Mesendoderm (in vitro differentiated cells): ENCODE measurements around the gene FTSJ3.
"Not testable (repeated sequence)": the region's sequence is repeated elsewhere in the genome, so short reads cannot be mapped to it uniquely, and the experiment has no call there.

ENCODE experiments used
- DNase-seq: peaks from one replicate; pipeline ENCODE4 v3.0.0; 2013
- H2AK5ac ChIP-seq: 2 replicates; pipeline ENCODE4 v1.6.1; 2013; ENCODE audit warnings: low read length, inconsistent platforms
- H2BK120ac ChIP-seq: 2 replicates; pipeline ENCODE4 v1.6.1; 2013; ENCODE audit warnings: low read depth, mild to moderate bottlenecking, low read length, moderate library complexity, mixed read lengths
- H2BK15ac ChIP-seq: replicated peaks from 2 replicates; pipeline ENCODE4 v1.6.1; 2013; ENCODE audit warnings: low read depth, mild to moderate bottlenecking, moderate library complexity
- H2BK5ac ChIP-seq: 2 replicates; pipeline ENCODE4 v1.6.1; 2013; ENCODE audit warnings: low read length, inconsistent platforms
- H3K18ac ChIP-seq: 2 replicates; pipeline ENCODE4 v1.6.1; 2013; ENCODE audit warnings: mild to moderate bottlenecking, low read length, mixed read lengths
- H3K23ac ChIP-seq: one replicate; pipeline ENCODE4 v1.6.1; 2013; ENCODE audit warnings: low read length
- H3K27ac ChIP-seq: 2 replicates; pipeline ENCODE4 v1.5.1; 2013; ENCODE audit warnings: low read depth, mild to moderate bottlenecking, inconsistent platforms, low read length, moderate library complexity
- H3K27me3 ChIP-seq: 2 replicates; pipeline ENCODE4 v1.6.1; 2013; ENCODE audit warnings: low read length, control low read depth, mild to moderate bottlenecking, inconsistent platforms; ENCODE audit not compliant: insufficient read depth, poor library complexity
- H3K36me3 ChIP-seq: 2 replicates; pipeline ENCODE4 v1.6.1; 2013; ENCODE audit warnings: low read length, inconsistent platforms; ENCODE audit not compliant: control insufficient read depth, insufficient read depth
- H3K4ac ChIP-seq: one replicate; pipeline ENCODE4 v1.6.1; 2013; ENCODE audit warnings: low read depth, mild to moderate bottlenecking, low read length, moderate library complexity
- H3K4me1 ChIP-seq: 2 replicates; pipeline ENCODE4 v1.6.1; 2013; ENCODE audit warnings: low read depth, low read length, inconsistent platforms; ENCODE audit not compliant: control insufficient read depth
- H3K4me2 ChIP-seq: 2 replicates; pipeline ENCODE4 v1.6.1; 2013; ENCODE audit warnings: low read length
- H3K4me3 ChIP-seq: 2 replicates; pipeline ENCODE4 v1.5.1; 2013; ENCODE audit warnings: mild to moderate bottlenecking, low read length
- H3K56ac ChIP-seq: one replicate; pipeline ENCODE4 v1.6.1; 2013; ENCODE audit warnings: low read length
- H3K79me1 ChIP-seq: 2 replicates; pipeline ENCODE4 v1.6.1; 2013; ENCODE audit warnings: low read length, inconsistent platforms
- H3K79me2 ChIP-seq: 2 replicates; pipeline ENCODE4 v1.6.1; 2013; ENCODE audit warnings: mild to moderate bottlenecking, low read length; ENCODE audit not compliant: control insufficient read depth, insufficient read depth
- H3K9ac ChIP-seq: 2 replicates; pipeline ENCODE4 v1.6.1; 2013; ENCODE audit warnings: low read length, inconsistent platforms
- H4K5ac ChIP-seq: one replicate; pipeline ENCODE4 v1.6.1; 2013; ENCODE audit warnings: low read length
- H4K8ac ChIP-seq: one replicate; pipeline ENCODE4 v1.6.1; 2013; ENCODE audit warnings: low read depth, mild to moderate bottlenecking, control low read depth, low read length, moderate library complexity
- WGBS: extraction: QIAGEN DNeasy Blood & Tissue Kit; methylation state at CpG from one replicate; pipeline ENCODE4 v1.1.7; 2013; ENCODE audit warnings: low lambda C conversion rate, missing lambda C conversion rate; ENCODE audit not compliant: insufficient coverage; ENCODE audit errors: extremely low coverage; 5-methylcytosine and 5-hydroxymethylcytosine counted together

FTSJ3 gene

GRCh38 chr17:63870292-63870665 is 42.8 kb upstream of the FTSJ3 start:
- H3K23ac ChIP-seq, H2BK120ac ChIP-seq, H2BK5ac ChIP-seq, H3K18ac ChIP-seq, H3K9ac ChIP-seq, H3K27me3 ChIP-seq, H4K8ac ChIP-seq, H3K4me3 ChIP-seq, H3K4ac ChIP-seq, H2AK5ac ChIP-seq, H3K79me2 ChIP-seq, H3K4me2 ChIP-seq, H2BK15ac ChIP-seq, H3K27ac ChIP-seq, H4K5ac ChIP-seq, H3K79me1 ChIP-seq, H3K56ac ChIP-seq, DNase-seq, H3K4me1 ChIP-seq, H3K36me3 ChIP-seq: not testable (repeated sequence)
- no CpG with 5 or more reads among the region's 4 CpGs for WGBS

GRCh38 chr17:63869491-63870291 is 42.2 kb upstream of the FTSJ3 start:
- not testable (repeated sequence) for H3K4me1 ChIP-seq, H3K27ac ChIP-seq, H3K56ac ChIP-seq, H3K27me3 ChIP-seq, H4K5ac ChIP-seq, H3K79me1 ChIP-seq, H3K4me3 ChIP-seq, H3K23ac ChIP-seq, H2BK120ac ChIP-seq, H4K8ac ChIP-seq, H3K9ac ChIP-seq, H3K18ac ChIP-seq, H3K4me2 ChIP-seq, H2BK5ac ChIP-seq, H2AK5ac ChIP-seq, H3K4ac ChIP-seq, H2BK15ac ChIP-seq, H3K79me2 ChIP-seq, H3K36me3 ChIP-seq
- no CpG with 5 or more reads among the region's 9 CpGs for WGBS
- DNase-seq, result peak; percentile 76

- not testable (repeated sequence) for H3K4me3 ChIP-seq, H2BK120ac ChIP-seq, H2BK5ac ChIP-seq, H3K4me1 ChIP-seq, H4K5ac ChIP-seq, H3K9ac ChIP-seq, H3K27ac ChIP-seq, H3K4ac ChIP-seq, H3K23ac ChIP-seq, H4K8ac ChIP-seq, H3K36me3 ChIP-seq, H3K18ac ChIP-seq, H3K4me2 ChIP-seq, H3K27me3 ChIP-seq, H3K79me2 ChIP-seq, H2AK5ac ChIP-seq, H3K56ac ChIP-seq, H3K79me1 ChIP-seq, H2BK15ac ChIP-seq
- peak; percentile 26 for DNase-seq
- WGBS, result no CpG with 5 or more reads among the region's 7 CpGs
These were observed 39.2 kb upstream of the FTSJ3 start for GRCh38 chr17:63866625-63867024.

DNA sequence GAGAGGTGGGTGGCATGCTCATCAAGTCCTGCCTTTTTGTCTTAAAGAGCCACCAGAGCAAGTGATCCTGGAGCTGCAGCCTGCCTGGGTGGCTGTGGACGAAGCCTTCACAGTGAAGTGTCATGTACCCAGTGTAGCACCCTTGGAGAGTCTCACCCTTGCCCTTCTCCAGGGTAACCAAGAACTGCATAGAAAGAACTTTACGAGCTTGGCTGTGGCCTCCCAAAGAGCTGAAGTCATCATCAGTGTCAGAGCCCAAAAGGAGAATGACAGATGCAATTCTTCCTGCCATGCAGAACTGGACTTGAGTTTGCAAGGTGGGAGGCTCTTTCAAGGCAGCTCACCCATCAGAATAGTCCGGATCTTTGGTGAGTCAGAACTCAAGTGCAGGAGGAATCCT is 31.8 kb upstream of the FTSJ3 start:
- Histone ChIP-seq H3K36me3 (no peaks in the 10 kb centered on the region), H3K4me2 (no peak overlapping the region), H3K27ac (no peak overlapping the region), H3K27me3 (no peaks in the 10 kb centered on the region), H3K18ac (no peak overlapping the region), H4K8ac (no peak overlapping the region), H3K56ac (no peak overlapping the region), H3K79me2 (no peaks in the 10 kb centered on the region), H3K4me1 (no peaks in the 10 kb centered on the region), H3K4ac (no peak overlapping the region), H4K5ac (no peak overlapping the region), H3K9ac (no peak overlapping the region), H2BK5ac (no peak overlapping the region), H2BK15ac (no peak overlapping the region), H2BK120ac (no peak overlapping the region), H3K4me3 (no peak overlapping the region), H2AK5ac (no peak overlapping the region), H3K79me1 (no peaks in the 10 kb centered on the region), H3K23ac (no peak overlapping the region)
- no peak for DNase-seq
- WGBS, result no CpG with 5 or more reads among the region's 3 CpGs

- H3K4me3 ChIP-seq, H3K4me1 ChIP-seq, DNase-seq, H2AK5ac ChIP-seq, H2BK5ac ChIP-seq, H2BK15ac ChIP-seq, H3K23ac ChIP-seq, H2BK120ac ChIP-seq, H3K9ac ChIP-seq, H3K18ac ChIP-seq, H3K27ac ChIP-seq, H3K27me3 ChIP-seq, H3K36me3 ChIP-seq, H4K5ac ChIP-seq, H3K79me2 ChIP-seq, H3K79me1 ChIP-seq, H3K4ac ChIP-seq, H4K8ac ChIP-seq, H3K4me2 ChIP-seq, H3K56ac ChIP-seq: not testable (repeated sequence)
- WGBS, result no CpG with 5 or more reads among the region's 8 CpGs
These were observed 29.0 kb upstream of the FTSJ3 start for GRCh38 chr17:63856425-63856824.

GRCh38 chr17:63855185-63855584 is 27.7 kb upstream of the FTSJ3 start:
- Histone ChIP-seq H3K27me3 (no peaks in the 10 kb centered on the region), H3K4me2 (no peak overlapping the region), H4K5ac (no peak overlapping the region), H3K4me1 (no peaks in the 10 kb centered on the region), H3K18ac (no peak overlapping the region), H3K23ac (no peak overlapping the region), H2AK5ac (no peak overlapping the region), H3K27ac (no peak overlapping the region), H3K56ac (no peak overlapping the region), H3K36me3 (no peaks in the 10 kb centered on the region), H3K79me1 (no peaks in the 10 kb centered on the region), H3K9ac (no peak overlapping the region), H3K79me2 (no peaks in the 10 kb centered on the region), H2BK5ac (no peak overlapping the region), H2BK120ac (no peak overlapping the region), H3K4me3 (no peak overlapping the region), H4K8ac (no peak overlapping the region), H3K4ac (no peak overlapping the region), H2BK15ac (no peak overlapping the region)
- WGBS, result no CpG with 5 or more reads among the region's 8 CpGs
- DNase-seq, result no peak
